Subcutaneous adipose tissue (tissue), 4 donors: Measurements from ENCODE around the gene FOXJ1. TPM values are rescaled to one million over a fixed set of nuclear protein-coding genes. Genes with fewer than 3 reads are reported as not detected.

ENCODE experiments used
- total RNA-seq, 4 donors: library from RNA; depleted of rRNA; stranded (reverse); fragments of >200 nt; gene quantifications; one replicate each; pipeline ENCODE4 v1.1.0, GENCODE V29; 2016
- TF ChIP-seq, protein P1 (sequence below): fragments of 450-650 bp; IDR thresholded peaks from one replicate; pipeline ENCODE4 v1.5.1; 2016; ENCODE audit warnings: low read depth, mild to moderate bottlenecking, control low read depth, antibody characterized with exemption, moderate library complexity

Gene FOXJ1
- total RNA-seq, 4 donors from 2014 or later, result not detected

DNA sequence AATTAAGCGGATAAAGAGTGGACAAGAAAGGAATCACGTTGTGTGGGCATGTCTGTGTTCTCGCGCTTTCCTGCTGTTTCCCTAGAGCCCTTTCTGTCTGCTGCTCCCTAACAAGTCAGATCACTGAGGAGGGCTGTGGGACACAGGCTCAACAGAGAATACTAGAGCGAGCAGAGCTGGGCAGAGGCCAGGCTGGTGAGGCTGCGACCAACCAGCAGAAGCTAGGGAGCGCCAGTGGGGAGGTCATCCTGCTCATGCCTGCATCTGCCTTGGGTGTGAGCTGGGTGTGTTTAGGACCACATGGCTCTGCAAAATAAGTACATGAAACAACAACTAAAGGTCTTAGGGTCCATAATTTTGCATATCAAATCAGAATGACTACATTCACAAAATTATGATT is 11.5 kb upstream of the FOXJ1 start:
- TF ChIP-seq, protein P1, sequence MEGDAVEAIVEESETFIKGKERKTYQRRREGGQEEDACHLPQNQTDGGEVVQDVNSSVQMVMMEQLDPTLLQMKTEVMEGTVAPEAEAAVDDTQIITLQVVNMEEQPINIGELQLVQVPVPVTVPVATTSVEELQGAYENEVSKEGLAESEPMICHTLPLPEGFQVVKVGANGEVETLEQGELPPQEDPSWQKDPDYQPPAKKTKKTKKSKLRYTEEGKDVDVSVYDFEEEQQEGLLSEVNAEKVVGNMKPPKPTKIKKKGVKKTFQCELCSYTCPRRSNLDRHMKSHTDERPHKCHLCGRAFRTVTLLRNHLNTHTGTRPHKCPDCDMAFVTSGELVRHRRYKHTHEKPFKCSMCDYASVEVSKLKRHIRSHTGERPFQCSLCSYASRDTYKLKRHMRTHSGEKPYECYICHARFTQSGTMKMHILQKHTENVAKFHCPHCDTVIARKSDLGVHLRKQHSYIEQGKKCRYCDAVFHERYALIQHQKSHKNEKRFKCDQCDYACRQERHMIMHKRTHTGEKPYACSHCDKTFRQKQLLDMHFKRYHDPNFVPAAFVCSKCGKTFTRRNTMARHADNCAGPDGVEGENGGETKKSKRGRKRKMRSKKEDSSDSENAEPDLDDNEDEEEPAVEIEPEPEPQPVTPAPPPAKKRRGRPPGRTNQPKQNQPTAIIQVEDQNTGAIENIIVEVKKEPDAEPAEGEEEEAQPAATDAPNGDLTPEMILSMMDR, result no peak

DNA sequence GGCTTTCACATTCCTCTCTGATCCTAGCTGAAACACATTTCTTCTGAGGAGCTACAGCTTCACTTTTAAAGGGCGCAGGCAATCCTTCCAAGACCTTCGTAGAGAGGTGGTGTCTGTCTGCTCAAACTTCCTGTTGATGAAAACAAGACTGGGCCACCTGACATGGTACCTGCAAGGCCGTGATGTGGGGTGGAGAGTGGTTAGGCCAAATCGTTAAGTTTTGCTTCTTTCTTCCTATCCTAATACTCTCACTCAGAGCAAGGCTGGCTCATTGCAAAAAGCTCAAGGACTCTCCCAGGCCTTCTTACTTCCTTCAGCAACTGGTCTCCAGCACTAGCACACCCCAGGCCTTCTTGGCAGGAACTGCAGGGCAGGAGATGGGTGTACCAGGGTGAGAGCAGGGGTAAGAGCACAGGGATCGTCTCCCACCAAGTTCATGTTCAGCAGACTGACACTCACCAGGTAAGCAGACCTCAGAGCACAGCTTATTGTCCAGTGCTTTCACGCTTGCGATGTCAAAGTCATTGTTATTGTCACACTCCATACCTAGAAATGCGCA is 10.9 kb upstream of the FOXJ1 start:
- TF ChIP-seq, protein P1, result no peak

DNA sequence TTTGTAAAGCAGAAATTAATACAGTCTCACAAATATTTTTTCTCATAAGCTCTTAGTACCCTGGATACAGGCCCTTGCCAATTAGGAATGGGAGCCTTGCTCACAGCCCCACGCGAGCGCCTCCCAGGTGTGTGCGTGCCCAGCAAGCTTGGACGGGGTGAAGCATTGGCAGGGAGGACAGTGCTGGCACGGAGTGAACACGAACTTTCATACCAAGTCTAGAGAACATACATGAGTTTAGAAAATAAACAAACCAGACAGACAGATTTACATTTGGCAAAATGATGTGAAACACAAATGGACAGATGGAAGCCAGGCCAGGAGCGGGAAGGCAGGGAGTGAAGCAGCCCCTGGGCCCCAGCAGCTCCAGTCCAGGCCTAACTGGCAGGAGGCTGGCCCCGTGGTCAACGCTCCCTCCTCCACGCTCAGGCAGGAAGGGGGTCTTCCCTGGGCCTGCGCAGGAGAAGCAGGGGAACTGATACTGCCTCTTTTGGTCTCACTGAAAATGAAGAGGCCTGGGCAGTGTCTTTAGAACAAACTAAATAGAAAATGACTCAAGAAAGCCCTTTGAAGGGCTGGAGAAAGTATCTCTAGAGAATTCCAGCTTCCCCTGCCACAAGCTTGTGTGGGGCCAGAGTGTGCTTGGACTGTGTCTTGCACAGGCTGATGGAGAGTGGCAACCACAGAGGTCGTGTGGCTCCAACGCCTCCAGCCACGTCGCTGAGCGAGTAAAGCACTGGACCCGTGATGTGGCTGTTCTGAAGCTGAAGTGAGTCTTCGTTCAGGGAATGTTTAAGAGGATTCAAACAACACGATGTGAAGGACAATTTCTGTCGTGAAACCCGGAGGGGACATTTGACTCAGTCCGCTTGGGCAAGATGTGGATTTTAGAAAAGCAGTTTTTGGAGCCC is 9.9 kb upstream of the FOXJ1 start:
- TF ChIP-seq, protein P1, result no peak

DNA sequence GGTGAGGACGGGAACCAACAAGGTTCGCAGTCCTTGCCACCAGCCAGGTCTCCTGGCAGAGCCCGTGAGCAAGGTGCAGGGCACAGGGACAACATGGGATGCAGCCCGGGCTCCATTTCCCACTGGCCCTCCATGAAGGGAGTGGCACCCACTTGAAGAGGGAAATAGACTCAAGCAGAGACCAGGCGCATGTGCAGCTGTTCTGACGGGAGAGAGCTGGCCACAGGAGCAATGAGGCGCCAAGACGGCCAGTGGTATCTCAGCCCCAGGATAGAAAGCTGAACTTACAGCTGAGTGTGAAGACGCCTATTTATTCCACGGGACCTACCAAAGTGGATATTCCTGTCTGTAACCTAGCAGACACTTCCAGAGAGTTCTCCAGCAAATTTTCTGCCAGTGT is 8.2 kb upstream of the FOXJ1 start:
- TF ChIP-seq, protein P1, result no peak

DNA sequence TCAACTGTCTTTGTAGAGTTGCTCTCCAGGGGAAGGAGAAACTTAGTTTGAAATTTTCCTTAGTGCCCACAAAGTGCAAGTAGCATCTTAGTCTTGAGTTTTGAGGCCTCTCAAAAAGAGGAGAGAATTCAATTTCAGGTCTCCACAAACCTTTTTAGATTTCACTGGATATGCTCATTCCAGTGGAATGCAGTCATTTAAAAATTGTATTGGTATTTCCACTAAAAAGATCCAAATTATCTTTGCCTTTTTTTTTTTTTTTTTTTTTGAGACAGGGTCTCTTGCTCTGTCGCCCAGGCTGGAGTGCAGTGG is 6.9 kb upstream of the FOXJ1 start:
- TF ChIP-seq, protein P1, result no peak

DNA sequence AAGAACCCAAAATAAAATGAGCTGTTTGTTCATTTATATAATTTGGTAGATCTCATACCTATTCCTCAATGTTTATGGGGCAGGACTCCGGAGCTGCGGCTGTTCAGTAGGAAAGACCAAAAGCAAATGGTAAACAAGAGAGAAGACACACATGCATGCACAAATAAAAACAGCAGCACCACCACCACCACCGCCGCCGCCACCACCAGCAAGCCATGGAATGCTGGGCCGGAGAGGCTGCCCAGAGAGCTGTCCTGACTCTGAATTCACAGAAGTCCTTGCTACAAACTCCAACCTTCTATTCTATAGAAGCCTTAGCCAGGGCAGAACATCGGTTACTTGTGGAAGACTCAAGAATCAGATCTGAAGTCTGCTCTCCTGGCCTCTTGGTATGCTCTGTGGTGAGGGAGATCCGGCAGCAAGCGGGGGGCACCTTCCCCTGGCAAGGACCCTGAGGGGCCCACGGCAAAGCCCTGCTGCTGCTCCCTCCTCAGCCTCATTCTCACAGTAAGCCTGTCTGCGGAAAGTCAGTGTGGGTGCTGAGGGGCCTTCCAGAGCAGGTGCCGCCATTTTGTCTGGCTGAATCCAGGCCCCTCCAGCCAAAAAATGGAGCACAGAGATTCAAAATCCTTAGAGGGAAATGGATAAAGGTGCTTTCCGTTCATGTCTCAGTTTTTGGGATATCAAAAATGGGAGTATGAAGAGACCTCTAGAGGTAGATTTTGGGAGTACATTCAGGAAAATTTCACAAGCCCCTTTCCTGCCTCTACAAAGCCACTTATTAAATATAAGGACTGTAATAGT is 6.4 kb upstream of the FOXJ1 start:
- TF ChIP-seq, protein P1, result no peak
